Measurements from ENCODE around the gene KIF22. TPM values are rescaled to one million over a fixed set of nuclear protein-coding genes. Genes with fewer than 3 reads are reported as not detected.
"Not testable (repeated sequence)": the region's sequence is repeated elsewhere in the genome, so short reads cannot be mapped to it uniquely, and the experiment has no call there.

The KIF22 gene
- polyA plus RNA-seq, 4 donors, result 65.2 to 77.7 (median 67.6) TPM

- not testable (repeated sequence) for DNase-seq (ENCODE audit: low read depth in 4 of 4, low spot score in 3 of 4)
Measured at GRCh38 chr16:29833219-29833618, 42.7 kb downstream of the KIF22 start.

GRCh38 chr16:29834079-29834478 lies 43.5 kb downstream of the KIF22 start:
- DNase-seq (ENCODE audit: low read depth in 4 of 4, low spot score in 3 of 4), result no peak

GRCh38 chr16:29835926-29836325 lies 45.4 kb downstream of the KIF22 start:
- no peak for DNase-seq (ENCODE audit: low read depth in 4 of 4, low spot score in 3 of 4)

GRCh38 chr16:29836623-29837022 lies 46.1 kb downstream of the KIF22 start:
- no peak for DNase-seq (ENCODE audit: low read depth in 4 of 4, low spot score in 3 of 4)

- no peak for DNase-seq (ENCODE audit: low read depth in 4 of 4, low spot score in 3 of 4)
Measured at GRCh38 chr16:29837841-29838240, 47.3 kb downstream of the KIF22 start.

- DNase-seq (ENCODE audit: low read depth in 4 of 4, low spot score in 3 of 4), result no peak
Measured at GRCh38 chr16:29839822-29840221, 49.3 kb downstream of the KIF22 start.

- no peak for DNase-seq (ENCODE audit: low read depth in 4 of 4, low spot score in 3 of 4)
Measured at GRCh38 chr16:29840240-29840639, 49.7 kb downstream of the KIF22 start.

- no peak for DNase-seq (ENCODE audit: low read depth in 4 of 4, low spot score in 3 of 4)
Measured at GRCh38 chr16:29841631-29842030, 51.1 kb downstream of the KIF22 start.

GRCh38 chr16:29842732-29843346 lies 52.3 kb downstream of the KIF22 start:
- no peak for DNase-seq (ENCODE audit: low read depth in 4 of 4, low spot score in 3 of 4)

GRCh38 chr16:29843931-29844330 lies 53.4 kb downstream of the KIF22 start:
- DNase-seq (ENCODE audit: low read depth in 4 of 4, low spot score in 3 of 4), result no peak

GRCh38 chr16:29844575-29845331 lies 54.2 kb downstream of the KIF22 start:
- DNase-seq (ENCODE audit: low read depth in 4 of 4, low spot score in 3 of 4), result no peak

- DNase-seq (ENCODE audit: low read depth in 4 of 4, low spot score in 3 of 4), result no peak
Measured at GRCh38 chr16:29845656-29846055, 55.1 kb downstream of the KIF22 start.

- no peak for DNase-seq (ENCODE audit: low read depth in 4 of 4, low spot score in 3 of 4)
Measured at GRCh38 chr16:29848420-29849297, 58.1 kb downstream of the KIF22 start.

GRCh38 chr16:29849505-29849904 lies 59.0 kb downstream of the KIF22 start:
- DNase-seq (ENCODE audit: low read depth in 4 of 4, low spot score in 3 of 4), result peak in 2 of 4 donors; percentile 10 to 19

- DNase-seq (ENCODE audit: low read depth in 4 of 4, low spot score in 3 of 4), result no peak
Measured at GRCh38 chr16:29850998-29851397, 60.4 kb downstream of the KIF22 start.

- DNase-seq (ENCODE audit: low read depth in 4 of 4, low spot score in 3 of 4), result peak in 2 of 4 donors; percentile 8 to 12
Measured at GRCh38 chr16:29852654-29853053, 62.1 kb downstream of the KIF22 start.

GRCh38 chr16:29854520-29855100 lies 64.1 kb downstream of the KIF22 start:
- no peak for DNase-seq (ENCODE audit: low read depth in 4 of 4, low spot score in 3 of 4)
